Motor neuron (in vitro differentiated cells): ENCODE data around the gene TTC39C. TPM values are rescaled to one million over a fixed set of nuclear protein-coding genes. Genes with fewer than 3 reads are reported as not detected.
A peak's percentile ranks its signal among the peaks of the same experiment; 100 is the strongest.
"Not testable (repeated sequence)": the region's sequence is repeated elsewhere in the genome, so short reads cannot be mapped to it uniquely, and the experiment has no call there.

Experiments
- ATAC-seq, 8 experiments: fragments of 200-7000 bp; cut with Tn5 transposase; replicated peaks in 6 of 8; 2 replicates each; pipeline ENCODE4 v1.8.0; 2021; ENCODE audit warnings: mild to moderate bottlenecking in 8 of 8, moderate library complexity in 8 of 8
- H3K27ac ChIP-seq, 2 donors: fragments of 250-450 bp; sonication (Bioruptor Pico); 2 replicates each; pipeline ENCODE4 v1.9.0; 2021; ENCODE audit warnings: antibody characterized with exemption in 2 of 2, mild to moderate bottlenecking in 2 of 2, moderate library complexity in 1 of 2
- H3K4me1 ChIP-seq, 2 donors: fragments of 250-450 bp; sonication (Bioruptor Pico); replicated peaks in 1 of 2; 2 replicates each; pipeline ENCODE4 v1.6.1; 2021; ENCODE audit warnings: antibody characterized with exemption in 2 of 2, mild to moderate bottlenecking in 2 of 2, moderate library complexity in 1 of 2
- H3K4me3 ChIP-seq, 5 donors: fragments of 250-450 bp; sonication (Bioruptor Pico); 2 replicates each; pipeline ENCODE4 v1.9.0; 2021; ENCODE audit warnings: antibody characterized with exemption in 5 of 5, mild to moderate bottlenecking in 5 of 5, moderate library complexity in 4 of 5
- WGBS, 10 experiments: fragments of 450-650 bp; shearing (Covaris generic); methylation state at CpG; one replicate each; pipeline ENCODE4 v1.0.0; 2022; 5-methylcytosine and 5-hydroxymethylcytosine counted together
- in situ Hi-C, 9 experiments: fragments of 400-800 bp; cut with MboI; loops; one replicate each; pipeline ENCODE4 v1.15.0; 2021; ENCODE audit warnings: low sequenced_read_pairs in 9 of 9, low pct_unique_long_range_greater_than_20kb in 2 of 9; ENCODE audit not compliant: unreplicated experiment in 9 of 9
- total RNA-seq, 8 experiments: library from RNA; unstranded; fragments of 300-600 nt; gene quantifications; 2 replicates each; pipeline versions ENCODE4 v1.2.3 to v1.2.4, GENCODE V29; 2022

Gene TTC39C
- total RNA-seq, 8 experiments from 2014 or later = 15.0 to 61.6 (median 22.3) TPM

GRCh38 chr18:24054130-24054529, 39.6 kb downstream of the TTC39C start:
- peak in 1 of 8 experiments; percentile 23 for ATAC-seq
- Histone ChIP-seq H3K4me3 (no peak overlapping the region), H3K4me1 (peaks cover 3 to 8% of the 10 kb centered on the region in 2 donors), H3K27ac (no peak overlapping the region)
- 0 to 76% (median 64%) methylated on average over 1 to 4 of the region's 4 CpGs; no CpG with 5 or more reads in 1 of the 10 experiments for WGBS, 10 experiments
- in situ Hi-C loops = no loop called here

- no peak for ATAC-seq
Observed at GRCh38 chr18:24055009-24055804, 40.7 kb downstream of the TTC39C start.

GRCh38 chr18:24055878-24056277, 41.3 kb downstream of the TTC39C start:
- in situ Hi-C loops = no loop called here
- WGBS, 10 experiments = 0 to 86% (median 67%) methylated on average over 1 to 2 of the region's 2 CpGs
- H3K27ac ChIP-seq = no peak overlapping the region
- ATAC-seq = peak in 2 of 8 experiments; percentile 14 to 31
- H3K4me3 ChIP-seq = no peak overlapping the region
- H3K4me1 ChIP-seq = peaks cover 3 to 8% of the 10 kb centered on the region in 2 donors

More at GRCh38 chr18:24055009-24055804, 40.7 kb downstream of the TTC39C start:
- H3K4me1 ChIP-seq = peaks cover 3 to 8% of the 10 kb centered on the region in 2 donors
- in situ Hi-C loops = no loop called here
- WGBS, 10 experiments = 50 to 84% (median 63%) methylated on average over 1 to 3 of the region's 3 CpGs
- no peak overlapping the region for H3K27ac ChIP-seq
- no peak overlapping the region for H3K4me3 ChIP-seq

GRCh38 chr18:24056506-24056905, 42.0 kb downstream of the TTC39C start:
- no peak for ATAC-seq
- Histone ChIP-seq H3K4me3 (no peak overlapping the region), H3K27ac (no peak overlapping the region), H3K4me1 (peaks cover 3 to 8% of the 10 kb centered on the region in 2 donors)
- 67 to 100% (median 88%) methylated on average over 1 to 2 of the region's 2 CpGs; no CpG with 5 or more reads in 1 of the 10 experiments for WGBS, 10 experiments
- in situ Hi-C loops = no loop called here

- ATAC-seq = no peak
- in situ Hi-C loops = no loop called here
- peaks cover 3 to 8% of the 10 kb centered on the region in 2 donors for H3K4me1 ChIP-seq
- no peak overlapping the region for H3K27ac ChIP-seq
- no peak overlapping the region for H3K4me3 ChIP-seq
- WGBS, 10 experiments = 40 to 90% (median 80%) methylated on average over 1 of the region's 1 CpG; no CpG with 5 or more reads in 3 of the 10 experiments
Observed at GRCh38 chr18:24057804-24058203, 43.2 kb downstream of the TTC39C start.

GRCh38 chr18:24059385-24059784, 44.8 kb downstream of the TTC39C start:
- not testable (repeated sequence) for H3K27ac ChIP-seq

GRCh38 chr18:24060644-24061043, 46.1 kb downstream of the TTC39C start:
- Histone ChIP-seq H3K4me1 (peaks cover 3% of the 10 kb centered on the region in 2 donors), H3K4me3 (no peak overlapping the region), H3K27ac (no peak overlapping the region)
- in situ Hi-C loops = no loop called here
- 50 to 100% (median 87%) methylated on average over 1 to 2 of the region's 2 CpGs; no CpG with 5 or more reads in 2 of the 10 experiments for WGBS, 10 experiments
- ATAC-seq = no peak

More at GRCh38 chr18:24059385-24059784, 44.8 kb downstream of the TTC39C start:
- H3K4me3 ChIP-seq, H3K4me1 ChIP-seq, in situ Hi-C loops, ATAC-seq: not testable (repeated sequence)
- 63 to 100% (median 100%) methylated on average over 1 to 4 of the region's 4 CpGs; no CpG with 5 or more reads in 2 of the 10 experiments for WGBS, 10 experiments

- ATAC-seq = peak in 2 of 8 experiments; percentile 36 to 59
- WGBS, 10 experiments = 63 to 94% (median 78%) methylated on average over 1 to 4 of the region's 4 CpGs; no CpG with 5 or more reads in 3 of the 10 experiments
- no peaks in the 10 kb centered on the region for H3K4me1 ChIP-seq
- H3K27ac ChIP-seq = no peak overlapping the region
- in situ Hi-C loops = no loop called here
- no peak overlapping the region for H3K4me3 ChIP-seq
Observed at GRCh38 chr18:24063121-24063731, 48.7 kb downstream of the TTC39C start.

GRCh38 chr18:24064391-24065100, 50.0 kb downstream of the TTC39C start:
- 89 to 100% (median 95%) methylated on average over 2 to 8 of the region's 8 CpGs for WGBS, 10 experiments
- ATAC-seq = no peak
- Histone ChIP-seq H3K27ac (no peak overlapping the region), H3K4me1 (no peaks in the 10 kb centered on the region), H3K4me3 (no peak overlapping the region)
- in situ Hi-C loops = no loop called here

- Histone ChIP-seq H3K4me3 (no peak overlapping the region), H3K27ac (no peak overlapping the region), H3K4me1 (no peaks in the 10 kb centered on the region)
- WGBS, 10 experiments = 89 to 100% (median 93%) methylated on average over 2 of the region's 2 CpGs; no CpG with 5 or more reads in 2 of the 10 experiments
- in situ Hi-C loops = no loop called here
- no peak for ATAC-seq
Observed at GRCh38 chr18:24065906-24066305, 51.4 kb downstream of the TTC39C start.

- in situ Hi-C loops = no loop called here
- Histone ChIP-seq H3K27ac (no peak overlapping the region), H3K4me1 (no peaks in the 10 kb centered on the region), H3K4me3 (no peak overlapping the region)
- 77 to 100% (median 93%) methylated on average over 1 to 7 of the region's 7 CpGs for WGBS, 10 experiments
- ATAC-seq = no peak
Observed at GRCh38 chr18:24068945-24069693, 54.6 kb downstream of the TTC39C start.

- in situ Hi-C loops = no loop called here
- Histone ChIP-seq H3K27ac (no peak overlapping the region), H3K4me3 (no peak overlapping the region), H3K4me1 (no peaks in the 10 kb centered on the region)
- no peak for ATAC-seq
- WGBS, 10 experiments = 70 to 100% (median 94%) methylated on average over 1 to 7 of the region's 9 CpGs
Observed at GRCh38 chr18:24071029-24071428, 56.5 kb downstream of the TTC39C start.
